Fibroblast of the aortic adventitia (primary cell): Measurements from ENCODE around the gene TANC1. TPM values are rescaled to one million over a fixed set of nuclear protein-coding genes. Genes with fewer than 3 reads are reported as not detected.

Experiments used
- DNase-seq: peaks from one replicate; pipeline ENCODE4 v3.0.0-alpha.2; 2010; ENCODE audit warnings: low read depth
- H3K4me3 ChIP-seq: 2 replicates; pipeline ENCODE4 v1.5.1; 2011; ENCODE audit warnings: low read depth, mild to moderate bottlenecking, control low read depth, low read length, moderate library complexity
- total RNA-seq: library from RNA; depleted of rRNA; stranded (reverse); fragments of >200 nt; gene quantifications from 2 replicates; pipeline ENCODE4 v1.2.3, GENCODE V29; 2012; ENCODE audit warnings: low replicate concordance
- TF ChIP-seq, protein P1 (sequence below): IDR thresholded peaks from 2 replicates; pipeline ENCODE4 v1.5.1; 2011; ENCODE audit warnings: mild to moderate bottlenecking, low read length, control low read depth, inconsistent platforms; ENCODE audit not compliant: insufficient read depth

Gene TANC1
- total RNA-seq, 1 donor, result 11.9 TPM

DNA sequence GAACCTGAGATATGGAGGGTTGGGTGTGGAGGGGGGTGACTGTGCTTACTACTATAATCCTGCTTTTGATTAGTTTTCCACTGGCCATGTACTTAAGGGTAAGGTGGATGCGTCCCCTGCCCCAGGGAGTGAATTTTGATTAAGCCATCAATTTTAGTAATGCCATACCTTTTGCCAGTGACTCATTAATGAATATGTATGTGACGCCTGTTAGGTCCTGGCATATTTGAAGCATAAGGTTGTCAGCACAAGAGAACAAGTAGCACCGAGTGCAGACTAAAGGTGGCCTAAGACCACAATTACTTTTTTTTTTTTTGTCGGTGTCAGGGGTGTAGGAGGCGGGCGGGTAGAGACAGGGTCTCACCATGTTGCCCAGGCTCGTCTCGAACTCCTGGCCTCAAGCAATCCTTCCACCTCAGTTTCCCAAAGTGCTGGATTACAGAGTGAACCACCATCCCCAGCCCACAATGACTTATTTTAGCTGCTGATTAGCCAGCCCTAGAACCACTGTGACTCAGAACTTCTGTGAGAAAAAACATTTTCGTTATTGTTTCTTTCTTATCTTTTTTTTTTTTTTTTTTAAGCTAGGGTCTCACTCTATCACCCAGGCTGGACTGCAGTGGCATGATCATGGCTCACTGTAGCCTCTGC lies 7.0 kb downstream of the TANC1 start:
- H3K4me3 ChIP-seq, result no peak overlapping the region
- TF ChIP-seq, protein P1, sequence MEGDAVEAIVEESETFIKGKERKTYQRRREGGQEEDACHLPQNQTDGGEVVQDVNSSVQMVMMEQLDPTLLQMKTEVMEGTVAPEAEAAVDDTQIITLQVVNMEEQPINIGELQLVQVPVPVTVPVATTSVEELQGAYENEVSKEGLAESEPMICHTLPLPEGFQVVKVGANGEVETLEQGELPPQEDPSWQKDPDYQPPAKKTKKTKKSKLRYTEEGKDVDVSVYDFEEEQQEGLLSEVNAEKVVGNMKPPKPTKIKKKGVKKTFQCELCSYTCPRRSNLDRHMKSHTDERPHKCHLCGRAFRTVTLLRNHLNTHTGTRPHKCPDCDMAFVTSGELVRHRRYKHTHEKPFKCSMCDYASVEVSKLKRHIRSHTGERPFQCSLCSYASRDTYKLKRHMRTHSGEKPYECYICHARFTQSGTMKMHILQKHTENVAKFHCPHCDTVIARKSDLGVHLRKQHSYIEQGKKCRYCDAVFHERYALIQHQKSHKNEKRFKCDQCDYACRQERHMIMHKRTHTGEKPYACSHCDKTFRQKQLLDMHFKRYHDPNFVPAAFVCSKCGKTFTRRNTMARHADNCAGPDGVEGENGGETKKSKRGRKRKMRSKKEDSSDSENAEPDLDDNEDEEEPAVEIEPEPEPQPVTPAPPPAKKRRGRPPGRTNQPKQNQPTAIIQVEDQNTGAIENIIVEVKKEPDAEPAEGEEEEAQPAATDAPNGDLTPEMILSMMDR, result no peak
- DNase-seq, result no peak

DNA sequence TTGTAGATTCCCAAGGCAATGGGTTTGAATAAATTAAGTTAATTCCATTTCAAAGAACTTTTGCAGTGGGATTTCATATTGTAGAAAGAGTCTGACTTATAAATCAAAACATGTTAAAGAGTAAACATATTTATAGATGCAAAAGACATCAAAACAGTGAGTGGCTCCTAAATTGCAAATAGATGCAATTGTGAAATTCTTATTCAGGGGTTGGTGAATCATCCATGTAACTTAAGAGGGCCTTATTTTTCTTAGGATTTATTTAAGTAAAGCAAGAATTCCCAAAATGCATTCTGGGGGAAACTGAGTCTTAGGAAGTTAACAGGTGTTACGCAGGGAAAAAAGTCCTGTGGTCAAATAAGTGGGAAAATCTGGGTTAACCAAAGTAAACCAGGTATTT lies 11.3 kb downstream of the TANC1 start:
- no peak overlapping the region for H3K4me3 ChIP-seq
- no peak for DNase-seq
- TF ChIP-seq, protein P1, result no peak

DNA sequence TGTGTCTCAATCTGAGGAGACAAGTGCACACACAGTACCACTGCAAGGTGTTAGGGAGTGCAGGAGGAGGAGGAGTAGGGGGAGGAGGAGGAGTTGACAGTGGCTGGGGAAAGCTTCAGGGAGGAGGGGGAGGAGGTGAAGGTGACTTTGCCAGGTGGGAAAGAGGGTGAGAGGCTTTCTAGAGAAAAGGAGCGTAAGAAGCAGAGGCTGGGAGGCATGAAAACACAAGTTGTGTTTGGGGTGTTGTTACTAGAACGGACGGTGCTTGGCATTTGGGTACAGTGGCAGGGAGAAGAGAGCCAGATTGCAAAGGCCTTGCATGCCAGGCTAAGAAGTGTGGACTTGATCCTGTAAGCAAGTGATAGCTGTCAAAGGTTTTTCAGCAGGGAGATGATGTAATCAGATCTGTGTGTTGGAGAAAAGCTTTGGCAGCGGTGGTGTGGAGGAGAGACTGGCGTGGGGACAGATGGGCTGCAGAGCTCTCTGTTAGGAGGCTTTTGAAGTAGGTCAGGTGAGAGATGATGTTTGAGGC lies 16.2 kb downstream of the TANC1 start:
- TF ChIP-seq, protein P1, result no peak
- no peak overlapping the region for H3K4me3 ChIP-seq
- DNase-seq, result no peak

DNA sequence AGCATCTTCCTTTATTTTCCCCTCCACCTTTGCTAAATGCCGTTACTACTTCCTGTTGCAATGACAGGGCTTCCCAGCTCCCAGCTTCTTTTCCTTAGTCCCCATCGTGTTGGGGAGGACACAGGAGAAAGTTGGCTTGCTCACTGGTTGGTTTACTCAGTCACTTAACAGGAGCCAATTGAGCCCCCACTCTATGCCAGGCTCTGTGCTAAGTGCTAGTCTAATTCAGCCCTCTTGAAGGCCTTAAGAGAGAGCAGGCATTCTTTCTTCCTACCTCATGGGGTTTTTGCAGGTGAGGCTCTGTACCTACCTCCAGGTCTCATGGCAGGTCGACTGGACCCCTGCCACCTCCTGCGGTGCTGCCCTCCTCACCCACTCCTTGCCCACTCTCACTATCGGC lies 20.1 kb downstream of the TANC1 start:
- DNase-seq, result no peak
- H3K4me3 ChIP-seq, result no peak overlapping the region
- TF ChIP-seq, protein P1, result no peak

DNA sequence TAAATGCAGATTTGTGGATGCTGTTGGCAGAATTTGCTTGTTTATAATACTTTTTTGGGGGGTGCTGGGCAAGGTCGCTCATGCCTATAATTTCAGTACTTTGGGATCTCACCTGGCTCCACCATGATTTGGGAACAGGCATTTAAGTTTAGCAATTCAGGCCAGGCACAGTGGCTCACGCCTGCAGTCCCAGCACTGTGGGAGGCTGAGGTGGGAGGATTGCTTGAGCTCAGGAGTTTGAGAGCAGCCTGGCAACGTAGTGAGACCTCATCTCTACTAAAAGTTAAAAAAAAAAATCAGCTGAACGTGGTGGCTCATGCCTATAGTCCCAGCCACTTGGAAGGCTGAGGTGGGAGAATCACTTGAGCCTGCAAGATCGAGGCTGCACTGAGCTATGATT lies 20.7 kb downstream of the TANC1 start:
- DNase-seq, result no peak
- no peak overlapping the region for H3K4me3 ChIP-seq
- TF ChIP-seq, protein P1, result no peak

DNA sequence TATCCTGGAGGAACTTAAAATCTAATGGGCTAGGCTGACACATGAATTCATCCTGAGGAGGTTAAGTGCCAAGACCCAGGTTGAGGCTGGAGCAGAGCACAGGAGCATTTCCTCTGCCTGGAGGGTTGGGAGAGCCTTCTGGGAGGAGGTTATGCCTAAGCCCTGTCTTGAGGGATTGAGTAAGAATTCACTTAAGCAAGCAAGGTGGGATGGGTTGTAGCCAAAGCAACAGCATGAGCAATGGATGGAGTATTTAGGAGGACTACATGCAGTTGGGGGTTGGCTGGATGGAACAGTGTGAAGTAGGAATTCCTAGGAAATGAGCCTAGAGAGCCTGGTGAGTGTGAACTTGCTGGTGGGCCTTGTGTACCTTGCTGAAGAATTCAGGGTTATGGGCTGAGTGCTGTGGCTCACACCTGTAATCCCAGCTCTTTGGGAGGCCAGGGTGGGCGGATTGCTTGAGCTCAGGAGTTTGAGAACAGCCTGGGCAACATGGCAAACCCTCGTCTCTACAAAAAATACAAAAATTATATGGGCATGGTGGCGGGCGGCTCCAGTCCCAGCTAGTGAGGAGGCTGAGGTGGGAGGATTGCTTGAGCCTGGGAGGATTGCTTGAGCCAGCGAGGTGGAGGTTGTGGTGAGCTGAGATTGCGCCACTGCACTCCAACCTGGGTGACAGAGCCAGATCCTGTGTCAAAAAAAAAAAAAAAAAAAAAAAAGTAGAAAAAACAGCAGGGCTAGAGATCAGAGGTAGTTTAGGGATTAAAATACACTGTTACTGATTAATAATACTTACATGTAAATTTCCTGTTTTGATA lies 22.2 kb downstream of the TANC1 start:
- no peak overlapping the region for H3K4me3 ChIP-seq
- TF ChIP-seq, protein P1, result no peak
- DNase-seq, result peak; percentile 95
